KG1 (cell line): ENCODE measurements around the gene CALD1.

ENCODE experiments used
- DNase-seq: peaks from one replicate; lab custom pipeline; 2025; lab: John Stamatoyannopoulos, UW

The CALD1 gene

GRCh38 chr7:134865001-134865845, 85.8 kb downstream of the CALD1 start:
- no peak for DNase-seq

GRCh38 chr7:134866617-134867016, 87.2 kb downstream of the CALD1 start:
- no peak for DNase-seq

GRCh38 chr7:134870156-134870555, 90.7 kb downstream of the CALD1 start:
- no peak for DNase-seq

GRCh38 chr7:134870781-134871180, 91.3 kb downstream of the CALD1 start:
- no peak for DNase-seq

- DNase-seq: no peak
These were observed 93.8 kb downstream of the CALD1 start for GRCh38 chr7:134873253-134873652.

GRCh38 chr7:134874407-134874806, 95.0 kb downstream of the CALD1 start:
- DNase-seq: no peak

GRCh38 chr7:134875867-134876266, 96.4 kb downstream of the CALD1 start:
- no peak for DNase-seq

GRCh38 chr7:134878746-134879357, 99.4 kb downstream of the CALD1 start:
- DNase-seq: no peak

GRCh38 chr7:134879815-134880475, 100.5 kb downstream of the CALD1 start:
- DNase-seq: no peak

GRCh38 chr7:134882481-134882880, 103.0 kb downstream of the CALD1 start:
- no peak for DNase-seq

GRCh38 chr7:134885967-134886352, 106.5 kb downstream of the CALD1 start:
- DNase-seq: no peak

GRCh38 chr7:134886353-134887057, 107.1 kb downstream of the CALD1 start:
- DNase-seq: no peak

GRCh38 chr7:134887523-134887922, 108.1 kb downstream of the CALD1 start:
- DNase-seq: no peak

GRCh38 chr7:134888141-134888740, 108.8 kb downstream of the CALD1 start:
- no peak for DNase-seq

- no peak for DNase-seq
These were observed 111.1 kb downstream of the CALD1 start for GRCh38 chr7:134890246-134891240.

GRCh38 chr7:134891262-134891695, 111.8 kb downstream of the CALD1 start:
- DNase-seq: no peak

- no peak for DNase-seq
These were observed 112.6 kb downstream of the CALD1 start for GRCh38 chr7:134891696-134892678.

- no peak for DNase-seq
These were observed 113.5 kb downstream of the CALD1 start for GRCh38 chr7:134892963-134893362.

- no peak for DNase-seq
These were observed 114.5 kb downstream of the CALD1 start for GRCh38 chr7:134893920-134894319.
